Measurements from ENCODE around the gene PTH2. TPM values are rescaled to one million over a fixed set of nuclear protein-coding genes. Genes with fewer than 3 reads are reported as not detected.

PTH2 gene
- polyA plus RNA-seq, 1 donor (not counting 4 experiments of a cell fraction or from before 2014, with no cell fraction given) = not detected

DNA sequence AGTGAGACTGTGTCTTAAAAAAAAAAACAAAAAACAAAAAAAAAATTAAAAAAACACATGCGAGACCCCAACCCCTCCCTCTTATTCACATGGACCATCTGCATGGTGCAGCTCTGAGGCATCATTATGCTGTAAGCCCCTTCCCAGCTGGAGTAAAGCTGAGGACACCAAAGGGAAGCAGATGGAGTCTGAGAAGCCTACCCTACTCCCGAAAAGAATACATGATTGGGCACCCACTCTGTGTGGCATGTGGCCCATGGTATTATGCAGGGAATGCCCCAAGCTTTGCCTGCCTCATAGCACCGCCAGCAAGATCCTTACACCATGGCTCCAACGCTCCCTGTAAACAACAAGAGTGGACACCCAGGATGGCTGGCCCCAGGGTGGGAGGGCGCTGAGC is 4.7 kb downstream of the PTH2 start:
- Histone ChIP-seq H3K36me3 (ENCODE audit: control insufficient read depth in 2 of 2, extremely low read depth in 1 of 2, insufficient read depth in 2 of 2, low read length in 2 of 2) (no peaks in the 10 kb centered on the region), H3K27ac (ENCODE audit: control insufficient read depth, insufficient read depth, low read length) (no peak overlapping the region), H3K9me1 (ENCODE audit: control insufficient read depth, extremely low read depth, insufficient read depth, low read length) (no peaks in the 10 kb centered on the region), H3K4me2 (ENCODE audit: control insufficient read depth, extremely low read depth, insufficient read depth, low read depth, low read length) (no peak overlapping the region), H3K4me3 (ENCODE audit: control insufficient read depth in 2 of 3, extremely low read depth in 1 of 3, insufficient read depth in 2 of 3, low read depth in 1 of 3, low read length in 3 of 3) (no peak overlapping the region), H3K27me3 (ENCODE audit: control insufficient read depth, extremely low read depth, insufficient read depth, low read length) (peaks cover 52% of the 10 kb centered on the region), H3K4me1 (ENCODE audit: control insufficient read depth, extremely low read depth, insufficient read depth, low read length) (no peaks in the 10 kb centered on the region), H3K9ac (ENCODE audit: control insufficient read depth, extremely low read depth, insufficient read depth, low read length) (no peak overlapping the region), H4K20me1 (ENCODE audit: control insufficient read depth, extremely low read depth, insufficient read depth, low read length) (no peaks in the 10 kb centered on the region), H3K79me2 (ENCODE audit: control insufficient read depth, insufficient read depth, low read length) (no peaks in the 10 kb centered on the region), H3K9me3 (ENCODE audit: control insufficient read depth, low read depth, low read length) (no peaks in the 10 kb centered on the region), H2AFZ (ENCODE audit: control insufficient read depth, low read length) (no peak overlapping the region)
- FAIRE-seq (no peak), DNase-seq (ENCODE audit: low read depth, low spot score) (no peak)
- no peak for TF ChIP-seq EZH2 (IDR thresholded peaks at IDR 0.05; ENCODE audit: low read length)
- TF ChIP-seq, protein P1, sequence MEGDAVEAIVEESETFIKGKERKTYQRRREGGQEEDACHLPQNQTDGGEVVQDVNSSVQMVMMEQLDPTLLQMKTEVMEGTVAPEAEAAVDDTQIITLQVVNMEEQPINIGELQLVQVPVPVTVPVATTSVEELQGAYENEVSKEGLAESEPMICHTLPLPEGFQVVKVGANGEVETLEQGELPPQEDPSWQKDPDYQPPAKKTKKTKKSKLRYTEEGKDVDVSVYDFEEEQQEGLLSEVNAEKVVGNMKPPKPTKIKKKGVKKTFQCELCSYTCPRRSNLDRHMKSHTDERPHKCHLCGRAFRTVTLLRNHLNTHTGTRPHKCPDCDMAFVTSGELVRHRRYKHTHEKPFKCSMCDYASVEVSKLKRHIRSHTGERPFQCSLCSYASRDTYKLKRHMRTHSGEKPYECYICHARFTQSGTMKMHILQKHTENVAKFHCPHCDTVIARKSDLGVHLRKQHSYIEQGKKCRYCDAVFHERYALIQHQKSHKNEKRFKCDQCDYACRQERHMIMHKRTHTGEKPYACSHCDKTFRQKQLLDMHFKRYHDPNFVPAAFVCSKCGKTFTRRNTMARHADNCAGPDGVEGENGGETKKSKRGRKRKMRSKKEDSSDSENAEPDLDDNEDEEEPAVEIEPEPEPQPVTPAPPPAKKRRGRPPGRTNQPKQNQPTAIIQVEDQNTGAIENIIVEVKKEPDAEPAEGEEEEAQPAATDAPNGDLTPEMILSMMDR (optimal IDR thresholded peaks at IDR 0.05 in 1 of 3, IDR thresholded peaks at IDR 0.05 in 1 of 3, conservative IDR thresholded peaks at IDR 0.05 in 1 of 3; ENCODE audit: extremely low read depth in 1 of 3, insufficient read depth in 2 of 3, low read length in 3 of 3) = no peak
- dilution Hi-C loops (cut with MboI; ENCODE audit: extremely low pct_ligation_motif_present, low sequenced_read_pairs) = no loop called here

DNA sequence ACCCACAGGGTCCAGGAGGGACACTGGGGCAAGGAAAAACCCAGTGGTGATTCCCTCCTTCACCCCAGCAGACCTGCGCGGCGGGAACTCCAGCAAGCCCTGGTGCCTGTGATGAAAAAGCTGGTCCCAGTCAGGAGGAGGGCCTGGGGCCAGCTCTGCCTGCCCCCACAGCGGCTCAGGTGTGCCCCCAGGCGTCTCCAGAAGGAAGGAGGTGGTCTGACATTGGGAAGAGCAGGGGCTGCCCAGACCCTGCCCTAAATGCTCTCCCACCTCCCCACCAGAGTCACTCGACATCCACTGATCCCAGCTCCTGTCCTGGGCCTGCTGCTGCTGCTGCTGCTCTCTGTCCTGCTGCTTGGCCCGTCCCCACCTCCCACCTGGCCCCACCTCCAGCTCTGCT is 6.2 kb downstream of the PTH2 start:
- Histone ChIP-seq H3K4me1 (ENCODE audit: control insufficient read depth, extremely low read depth, insufficient read depth, low read length) (no peaks in the 10 kb centered on the region), H3K27ac (ENCODE audit: control insufficient read depth, insufficient read depth, low read length) (no peak overlapping the region), H4K20me1 (ENCODE audit: control insufficient read depth, extremely low read depth, insufficient read depth, low read length) (no peaks in the 10 kb centered on the region), H3K9ac (ENCODE audit: control insufficient read depth, extremely low read depth, insufficient read depth, low read length) (no peak overlapping the region), H3K79me2 (ENCODE audit: control insufficient read depth, insufficient read depth, low read length) (no peaks in the 10 kb centered on the region), H3K9me3 (ENCODE audit: control insufficient read depth, low read depth, low read length) (no peaks in the 10 kb centered on the region), H2AFZ (ENCODE audit: control insufficient read depth, low read length) (no peak overlapping the region), H3K4me3 (ENCODE audit: control insufficient read depth in 2 of 3, extremely low read depth in 1 of 3, insufficient read depth in 2 of 3, low read depth in 1 of 3, low read length in 3 of 3) (no peak overlapping the region), H3K4me2 (ENCODE audit: control insufficient read depth, extremely low read depth, insufficient read depth, low read depth, low read length) (no peak overlapping the region), H3K27me3 (ENCODE audit: control insufficient read depth, extremely low read depth, insufficient read depth, low read length) (peaks cover 38% of the 10 kb centered on the region), H3K9me1 (ENCODE audit: control insufficient read depth, extremely low read depth, insufficient read depth, low read length) (no peaks in the 10 kb centered on the region), H3K36me3 (ENCODE audit: control insufficient read depth in 2 of 2, extremely low read depth in 1 of 2, insufficient read depth in 2 of 2, low read length in 2 of 2) (no peaks in the 10 kb centered on the region)
- dilution Hi-C loops (cut with MboI; ENCODE audit: extremely low pct_ligation_motif_present, low sequenced_read_pairs) = no loop called here
- no peak for FAIRE-seq
- TF ChIP-seq, protein P1 (optimal IDR thresholded peaks at IDR 0.05 in 1 of 3, IDR thresholded peaks at IDR 0.05 in 1 of 3, conservative IDR thresholded peaks at IDR 0.05 in 1 of 3; ENCODE audit: extremely low read depth in 1 of 3, insufficient read depth in 2 of 3, low read length in 3 of 3) = no peak
- TF ChIP-seq EZH2 (IDR thresholded peaks at IDR 0.05; ENCODE audit: low read length) = no peak
- DNase-seq (ENCODE audit: low read depth, low spot score) = no peak

Measured in keratinocyte (primary cell).